Measurements from ENCODE around the gene SNTA1.
"Not testable (repeated sequence)": the region's sequence is repeated elsewhere in the genome, so short reads cannot be mapped to it uniquely, and the experiment has no call there.

The SNTA1 gene

GRCh38 chr20:33488201-33488600, 44.6 kb upstream of the SNTA1 start:
- no peak for DNase-seq (ENCODE audit: extremely low read depth, insufficient read length)
- no peaks in the 10 kb centered on the region for H3K27me3 ChIP-seq (replicated peaks; ENCODE audit: control insufficient read depth, insufficient read depth, low read length)
- no peaks in the 10 kb centered on the region for H3K36me3 ChIP-seq (ENCODE audit: control insufficient read depth, insufficient read depth, low read length)
- TF ChIP-seq CTCF (IDR thresholded peaks at IDR 0.05; ENCODE audit: insufficient read depth, low read length, poor library complexity, severe bottlenecking) = no peak
- no peak overlapping the region for H3K4me3 ChIP-seq (replicated peaks; ENCODE audit: low read depth, low read length)

GRCh38 chr20:33483186-33483585, 39.6 kb upstream of the SNTA1 start:
- not testable (repeated sequence) for H3K4me3 ChIP-seq (replicated peaks; ENCODE audit: low read depth, low read length); H3K27me3 ChIP-seq (replicated peaks; ENCODE audit: control insufficient read depth, insufficient read depth, low read length); H3K36me3 ChIP-seq (ENCODE audit: control insufficient read depth, insufficient read depth, low read length); DNase-seq (ENCODE audit: extremely low read depth, insufficient read length)

GRCh38 chr20:33482581-33482980, 39.0 kb upstream of the SNTA1 start:
- no peak overlapping the region for H3K4me3 ChIP-seq (replicated peaks; ENCODE audit: low read depth, low read length)
- H3K27me3 ChIP-seq (replicated peaks; ENCODE audit: control insufficient read depth, insufficient read depth, low read length) = no peaks in the 10 kb centered on the region
- no peak for DNase-seq (ENCODE audit: extremely low read depth, insufficient read length)
- no peak for TF ChIP-seq CTCF (IDR thresholded peaks at IDR 0.05; ENCODE audit: insufficient read depth, low read length, poor library complexity, severe bottlenecking)
- no peaks in the 10 kb centered on the region for H3K36me3 ChIP-seq (ENCODE audit: control insufficient read depth, insufficient read depth, low read length)

- DNase-seq (ENCODE audit: extremely low read depth, insufficient read length) = no peak
- Histone ChIP-seq H3K36me3 (ENCODE audit: control insufficient read depth, insufficient read depth, low read length) (no peaks in the 10 kb centered on the region), H3K4me3 (replicated peaks; ENCODE audit: low read depth, low read length) (no peak overlapping the region)
These were observed 37.9 kb upstream of the SNTA1 start for GRCh38 chr20:33481431-33481941.

GRCh38 chr20:33480048-33480447, 36.5 kb upstream of the SNTA1 start:
- DNase-seq (ENCODE audit: extremely low read depth, insufficient read length) = no peak
- Histone ChIP-seq H3K36me3 (ENCODE audit: control insufficient read depth, insufficient read depth, low read length) (no peaks in the 10 kb centered on the region), H3K27me3 (replicated peaks; ENCODE audit: control insufficient read depth, insufficient read depth, low read length) (no peaks in the 10 kb centered on the region), H3K4me3 (replicated peaks; ENCODE audit: low read depth, low read length) (no peak overlapping the region)
- no peak for TF ChIP-seq CTCF (IDR thresholded peaks at IDR 0.05; ENCODE audit: insufficient read depth, low read length, poor library complexity, severe bottlenecking)

More at GRCh38 chr20:33481431-33481941, 37.9 kb upstream of the SNTA1 start:
- H3K27me3 ChIP-seq (replicated peaks; ENCODE audit: control insufficient read depth, insufficient read depth, low read length) = no peaks in the 10 kb centered on the region
- TF ChIP-seq CTCF (IDR thresholded peaks at IDR 0.05; ENCODE audit: insufficient read depth, low read length, poor library complexity, severe bottlenecking) = no peak

- no peak for TF ChIP-seq CTCF (IDR thresholded peaks at IDR 0.05; ENCODE audit: insufficient read depth, low read length, poor library complexity, severe bottlenecking)
- no peak for DNase-seq (ENCODE audit: extremely low read depth, insufficient read length)
- H3K4me3 ChIP-seq (replicated peaks; ENCODE audit: low read depth, low read length) = no peak overlapping the region
- no peaks in the 10 kb centered on the region for H3K27me3 ChIP-seq (replicated peaks; ENCODE audit: control insufficient read depth, insufficient read depth, low read length)
- no peaks in the 10 kb centered on the region for H3K36me3 ChIP-seq (ENCODE audit: control insufficient read depth, insufficient read depth, low read length)
These were observed 34.0 kb upstream of the SNTA1 start for GRCh38 chr20:33477386-33478234.

Data from GM06990 (cell line).